H4 (cell line): Measurements from ENCODE around the gene MS4A5. TPM values are rescaled to one million over a fixed set of nuclear protein-coding genes. Genes with fewer than 3 reads are reported as not detected.

Experiments
- DNase-seq: peaks from one replicate; pipeline ENCODE4 v3.0.0-alpha.2; 2015; ENCODE audit warnings: low spot score
- total RNA-seq: library from RNA; depleted of rRNA; stranded (reverse); fragments of >200 nt; shearing (Covaris generic); gene quantifications from 2 replicates; pipeline ENCODE4 v1.2.3, GENCODE V29; 2014; rRNA removed

The MS4A5 gene
- total RNA-seq, 1 experiment from 2014 or later = not detected

GRCh38 chr11:60482361-60482760 is 53.0 kb downstream of the MS4A5 start:
- DNase-seq = no peak

GRCh38 chr11:60485987-60486386 is 56.6 kb downstream of the MS4A5 start:
- no peak for DNase-seq

- DNase-seq = no peak
These were observed 63.2 kb downstream of the MS4A5 start, which contains the start of gene MS4A12 for GRCh38 chr11:60492488-60493009. MS4A12 (plus strand) TSS chr11:60492778; CDS start chr11:60497319, 4,541 bp downstream.

GRCh38 chr11:60493454-60493853 is 64.1 kb downstream of the MS4A5 start:
- DNase-seq = no peak

Other genes with a start within 250 kb of the MS4A5 start
- gene MS4A6A, start 246.5 kb upstream of the MS4A5 start, total RNA-seq = not detected in 2 replicates
- gene MS4A4E, start 186.4 kb upstream of the MS4A5 start, total RNA-seq = not detected in 2 replicates
- gene MS4A4A, start 148.9 kb upstream of the MS4A5 start, total RNA-seq = 0.06 and 0.55 TPM in 2 replicates
- gene MS4A6E, start 102.3 kb upstream of the MS4A5 start, total RNA-seq = not detected in 2 replicates
- not detected in 2 replicates for gene MS4A7, start 51.0 kb upstream of the MS4A5 start, total RNA-seq
- gene MS4A14, start 33.1 kb upstream of the MS4A5 start, total RNA-seq = not detected in 2 replicates
- not detected in 2 replicates for gene MS4A1, start 26.3 kb downstream of the MS4A5 start, total RNA-seq
- gene MS4A12, start 63.2 kb downstream of the MS4A5 start, total RNA-seq = not detected in 2 replicates
- not detected in 2 replicates for gene MS4A13, start 85.8 kb downstream of the MS4A5 start, total RNA-seq